ENCODE data around the gene PLA2G5.

DNA sequence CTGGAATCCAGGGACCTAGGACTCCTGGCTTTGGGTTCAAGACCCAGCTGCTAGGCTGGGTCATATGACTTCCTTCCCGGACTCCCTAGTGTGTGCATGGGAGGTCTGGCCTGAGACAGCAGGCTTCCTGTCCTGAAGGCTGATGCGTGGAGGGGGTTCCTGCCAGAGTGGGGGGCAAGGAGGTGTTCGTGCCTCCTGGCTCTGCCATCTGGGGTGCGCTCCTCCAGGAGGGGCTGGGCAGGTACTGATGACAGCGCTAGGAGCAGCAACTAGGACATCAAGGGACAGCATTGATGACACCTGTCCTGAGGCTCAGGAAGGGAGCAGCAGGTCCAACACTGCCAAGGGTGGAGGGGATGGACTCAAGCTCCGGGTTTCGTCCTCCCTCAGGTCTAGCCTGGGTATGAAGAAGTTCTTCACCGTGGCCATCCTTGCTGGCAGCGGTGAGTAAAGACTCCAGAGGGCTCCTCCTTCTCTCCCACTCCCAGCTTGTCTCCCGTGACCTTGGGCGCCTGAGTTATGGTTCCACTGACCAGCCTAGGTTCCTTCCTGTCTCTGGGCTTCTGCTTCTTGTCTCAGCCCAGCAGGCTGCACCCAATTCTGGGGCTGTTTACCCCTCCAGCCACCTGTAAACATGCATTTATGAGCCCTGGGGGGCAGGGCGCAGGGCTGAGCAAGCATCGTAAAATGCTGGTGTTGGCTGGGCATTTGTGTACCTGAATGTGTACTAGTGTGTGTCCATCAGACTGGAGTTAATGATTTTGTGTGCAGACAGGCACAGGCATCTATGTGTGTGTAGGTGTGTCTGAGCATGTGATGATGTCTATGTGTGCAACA, 70.0 kb downstream of the PLA2G5 start:
- TF ChIP-seq, protein P1, sequence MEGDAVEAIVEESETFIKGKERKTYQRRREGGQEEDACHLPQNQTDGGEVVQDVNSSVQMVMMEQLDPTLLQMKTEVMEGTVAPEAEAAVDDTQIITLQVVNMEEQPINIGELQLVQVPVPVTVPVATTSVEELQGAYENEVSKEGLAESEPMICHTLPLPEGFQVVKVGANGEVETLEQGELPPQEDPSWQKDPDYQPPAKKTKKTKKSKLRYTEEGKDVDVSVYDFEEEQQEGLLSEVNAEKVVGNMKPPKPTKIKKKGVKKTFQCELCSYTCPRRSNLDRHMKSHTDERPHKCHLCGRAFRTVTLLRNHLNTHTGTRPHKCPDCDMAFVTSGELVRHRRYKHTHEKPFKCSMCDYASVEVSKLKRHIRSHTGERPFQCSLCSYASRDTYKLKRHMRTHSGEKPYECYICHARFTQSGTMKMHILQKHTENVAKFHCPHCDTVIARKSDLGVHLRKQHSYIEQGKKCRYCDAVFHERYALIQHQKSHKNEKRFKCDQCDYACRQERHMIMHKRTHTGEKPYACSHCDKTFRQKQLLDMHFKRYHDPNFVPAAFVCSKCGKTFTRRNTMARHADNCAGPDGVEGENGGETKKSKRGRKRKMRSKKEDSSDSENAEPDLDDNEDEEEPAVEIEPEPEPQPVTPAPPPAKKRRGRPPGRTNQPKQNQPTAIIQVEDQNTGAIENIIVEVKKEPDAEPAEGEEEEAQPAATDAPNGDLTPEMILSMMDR (IDR thresholded peaks at IDR 0.05; ENCODE audit: control extremely low read depth in 1 of 3, insufficient read depth in 1 of 3, low read depth in 1 of 3, low read length in 3 of 3) = no peak
- TF ChIP-seq EZH2 (IDR thresholded peaks at IDR 0.05; ENCODE audit: low read depth, low read length, severe bottlenecking) (no peak), GTF2F1 (IDR thresholded peaks at IDR 0.05; ENCODE audit: borderline replicate concordance, low read depth, low read length) (no peak), EP300 (IDR thresholded peaks at IDR 0.05; ENCODE audit: borderline replicate concordance in 1 of 2, low read depth in 2 of 2, low read length in 2 of 2) (no peak), SAP30 (IDR thresholded peaks at IDR 0.05; ENCODE audit: insufficient read depth, insufficient replicate concordance, low read length) (no peak), RFX5 (IDR thresholded peaks at IDR 0.05; ENCODE audit: borderline replicate concordance, low read depth, low read length) (no peak), TCF12 (IDR thresholded peaks at IDR 0.05; ENCODE audit: low read depth, low read length) (no peak), EGR1 (IDR thresholded peaks at IDR 0.05; ENCODE audit: borderline replicate concordance, low read depth, low read length) (no peak), POLR2A (IDR thresholded peaks at IDR 0.05; ENCODE audit: control extremely low read depth in 1 of 2, low read depth in 2 of 2, low read length in 2 of 2) (no peak), RNF2 (IDR thresholded peaks at IDR 0.05; ENCODE audit: borderline replicate concordance, low read depth, low read length, missing control alignments, poor library complexity, severe bottlenecking) (no peak)
- TF ChIP-seq, protein P2, sequence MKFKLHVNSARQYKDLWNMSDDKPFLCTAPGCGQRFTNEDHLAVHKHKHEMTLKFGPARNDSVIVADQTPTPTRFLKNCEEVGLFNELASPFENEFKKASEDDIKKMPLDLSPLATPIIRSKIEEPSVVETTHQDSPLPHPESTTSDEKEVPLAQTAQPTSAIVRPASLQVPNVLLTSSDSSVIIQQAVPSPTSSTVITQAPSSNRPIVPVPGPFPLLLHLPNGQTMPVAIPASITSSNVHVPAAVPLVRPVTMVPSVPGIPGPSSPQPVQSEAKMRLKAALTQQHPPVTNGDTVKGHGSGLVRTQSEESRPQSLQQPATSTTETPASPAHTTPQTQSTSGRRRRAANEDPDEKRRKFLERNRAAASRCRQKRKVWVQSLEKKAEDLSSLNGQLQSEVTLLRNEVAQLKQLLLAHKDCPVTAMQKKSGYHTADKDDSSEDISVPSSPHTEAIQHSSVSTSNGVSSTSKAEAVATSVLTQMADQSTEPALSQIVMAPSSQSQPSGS (IDR thresholded peaks at IDR 0.05; ENCODE audit: low read length) = no peak
